Measurements from ENCODE around the gene SLC6A4. TPM values are rescaled to one million over a fixed set of nuclear protein-coding genes. Genes with fewer than 3 reads are reported as not detected.

SLC6A4 gene
- total RNA-seq, 1 donor from 2014 or later, result not detected

DNA sequence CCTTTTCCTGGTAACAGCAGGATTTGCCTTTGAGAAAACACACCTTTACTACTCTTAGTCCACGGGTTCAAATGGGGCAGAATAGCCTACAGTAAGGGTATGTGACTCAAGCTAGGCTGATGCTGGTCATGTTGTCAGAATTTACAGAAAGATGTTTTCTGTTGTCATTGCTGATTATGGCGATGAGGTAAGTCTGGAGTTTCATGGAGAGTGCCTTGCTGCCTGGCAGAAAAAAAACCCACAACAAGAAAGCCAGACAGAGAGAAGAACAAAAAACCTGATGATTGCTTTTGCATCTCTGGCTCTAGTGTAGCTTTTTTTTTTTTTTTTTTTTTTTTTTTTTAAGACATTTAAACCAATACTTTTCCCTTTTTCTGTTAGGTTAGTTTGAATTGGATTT, 47.9 kb downstream of the SLC6A4 start:
- no peak overlapping the region for H3K4me3 ChIP-seq (ENCODE audit: low read depth, low read length)
- H3K27me3 ChIP-seq (ENCODE audit: control insufficient read depth, insufficient read depth, low read length), result no peaks in the 10 kb centered on the region
- no peak for FAIRE-seq
- peak; percentile 26 for DNase-seq (ENCODE audit: low read depth)
- H3K36me3 ChIP-seq (ENCODE audit: control insufficient read depth, insufficient read depth, low read length), result peaks cover 6% of the 10 kb centered on the region
- TF ChIP-seq, protein P1, sequence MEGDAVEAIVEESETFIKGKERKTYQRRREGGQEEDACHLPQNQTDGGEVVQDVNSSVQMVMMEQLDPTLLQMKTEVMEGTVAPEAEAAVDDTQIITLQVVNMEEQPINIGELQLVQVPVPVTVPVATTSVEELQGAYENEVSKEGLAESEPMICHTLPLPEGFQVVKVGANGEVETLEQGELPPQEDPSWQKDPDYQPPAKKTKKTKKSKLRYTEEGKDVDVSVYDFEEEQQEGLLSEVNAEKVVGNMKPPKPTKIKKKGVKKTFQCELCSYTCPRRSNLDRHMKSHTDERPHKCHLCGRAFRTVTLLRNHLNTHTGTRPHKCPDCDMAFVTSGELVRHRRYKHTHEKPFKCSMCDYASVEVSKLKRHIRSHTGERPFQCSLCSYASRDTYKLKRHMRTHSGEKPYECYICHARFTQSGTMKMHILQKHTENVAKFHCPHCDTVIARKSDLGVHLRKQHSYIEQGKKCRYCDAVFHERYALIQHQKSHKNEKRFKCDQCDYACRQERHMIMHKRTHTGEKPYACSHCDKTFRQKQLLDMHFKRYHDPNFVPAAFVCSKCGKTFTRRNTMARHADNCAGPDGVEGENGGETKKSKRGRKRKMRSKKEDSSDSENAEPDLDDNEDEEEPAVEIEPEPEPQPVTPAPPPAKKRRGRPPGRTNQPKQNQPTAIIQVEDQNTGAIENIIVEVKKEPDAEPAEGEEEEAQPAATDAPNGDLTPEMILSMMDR (IDR thresholded peaks at IDR 0.05; ENCODE audit: insufficient read depth, low read length, severe bottlenecking), result no peak

DNA sequence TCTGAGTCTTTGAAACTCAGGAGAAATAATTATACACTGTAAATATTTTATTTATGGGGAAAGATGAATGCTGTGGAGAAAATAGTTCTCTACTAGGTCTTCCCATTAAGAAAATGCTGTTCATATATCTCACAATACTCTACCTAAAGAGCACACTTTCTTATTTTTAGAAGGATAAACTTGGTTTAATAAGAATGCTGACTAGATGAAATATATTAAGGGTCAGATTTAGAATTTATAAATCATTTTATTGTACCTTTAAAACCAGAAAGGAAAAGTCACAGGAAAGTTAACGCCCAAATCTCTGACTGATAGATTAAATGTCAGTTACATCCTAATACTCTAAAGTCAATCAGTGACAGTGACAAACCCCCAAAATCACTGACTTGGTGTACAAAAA, 48.7 kb downstream of the SLC6A4 start:
- TF ChIP-seq, protein P1 (IDR thresholded peaks at IDR 0.05; ENCODE audit: insufficient read depth, low read length, severe bottlenecking), result no peak
- no peaks in the 10 kb centered on the region for H3K27me3 ChIP-seq (ENCODE audit: control insufficient read depth, insufficient read depth, low read length)

DNA sequence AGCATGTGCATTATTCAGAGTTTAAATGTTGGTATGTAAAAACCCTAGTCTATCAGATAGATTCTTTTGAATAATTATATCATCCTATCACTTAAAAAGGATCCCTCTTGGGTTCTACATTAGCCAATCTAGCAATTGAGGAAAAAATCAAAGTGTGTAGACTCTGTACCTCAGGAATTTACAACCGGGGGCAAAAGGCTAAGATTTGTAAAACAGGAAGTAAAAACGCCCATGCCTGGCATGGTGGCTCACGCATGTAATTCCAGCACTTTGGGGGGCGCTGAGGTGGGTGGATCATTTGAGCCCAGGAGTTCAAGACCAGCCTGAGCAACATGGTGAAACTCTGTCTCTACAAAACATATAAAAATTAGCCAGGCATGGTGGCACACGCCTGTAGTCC, 58.6 kb downstream of the SLC6A4 start:
- TF ChIP-seq, protein P1 (IDR thresholded peaks at IDR 0.05; ENCODE audit: insufficient read depth, low read length, severe bottlenecking), result no peak
- H3K4me3 ChIP-seq (ENCODE audit: low read depth, low read length), result no peak overlapping the region
- no peak for DNase-seq (ENCODE audit: low read depth)
- no peaks in the 10 kb centered on the region for H3K27me3 ChIP-seq (ENCODE audit: control insufficient read depth, insufficient read depth, low read length)
- no peak for FAIRE-seq
- H3K36me3 ChIP-seq (ENCODE audit: control insufficient read depth, insufficient read depth, low read length), result peaks cover 11% of the 10 kb centered on the region

More for the DNA sequence above, 48.7 kb downstream of the SLC6A4 start:
- H3K36me3 ChIP-seq (ENCODE audit: control insufficient read depth, insufficient read depth, low read length), result peaks cover 6% of the 10 kb centered on the region
- no peak for FAIRE-seq
- no peak overlapping the region for H3K4me3 ChIP-seq (ENCODE audit: low read depth, low read length)
- no peak for DNase-seq (ENCODE audit: low read depth)

DNA sequence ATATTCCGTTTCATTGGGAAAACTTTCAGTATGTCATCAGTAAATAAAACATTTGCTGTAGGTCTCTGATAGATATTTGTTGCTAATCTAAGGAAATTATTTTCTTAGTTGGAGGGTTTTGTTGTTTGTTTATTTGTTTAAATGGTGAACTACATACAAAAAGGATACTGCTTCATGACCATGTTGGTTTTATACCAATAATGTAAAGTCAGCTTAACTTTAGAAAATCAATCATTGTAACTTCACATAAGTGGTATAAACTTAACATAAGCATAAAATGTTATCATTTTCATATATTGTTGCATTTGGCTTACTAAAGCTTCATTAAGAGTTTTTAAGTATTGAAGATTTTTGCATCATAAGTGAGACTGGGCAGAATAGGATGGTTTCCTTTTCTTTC, 60.9 kb downstream of the SLC6A4 start:
- FAIRE-seq (no peak), DNase-seq (ENCODE audit: low read depth) (no peak)
- TF ChIP-seq, protein P1 (IDR thresholded peaks at IDR 0.05; ENCODE audit: insufficient read depth, low read length, severe bottlenecking), result no peak
- Histone ChIP-seq H3K4me3 (ENCODE audit: low read depth, low read length) (no peak overlapping the region), H3K36me3 (ENCODE audit: control insufficient read depth, insufficient read depth, low read length) (peaks cover 6% of the 10 kb centered on the region), H3K27me3 (ENCODE audit: control insufficient read depth, insufficient read depth, low read length) (no peaks in the 10 kb centered on the region)

DNA sequence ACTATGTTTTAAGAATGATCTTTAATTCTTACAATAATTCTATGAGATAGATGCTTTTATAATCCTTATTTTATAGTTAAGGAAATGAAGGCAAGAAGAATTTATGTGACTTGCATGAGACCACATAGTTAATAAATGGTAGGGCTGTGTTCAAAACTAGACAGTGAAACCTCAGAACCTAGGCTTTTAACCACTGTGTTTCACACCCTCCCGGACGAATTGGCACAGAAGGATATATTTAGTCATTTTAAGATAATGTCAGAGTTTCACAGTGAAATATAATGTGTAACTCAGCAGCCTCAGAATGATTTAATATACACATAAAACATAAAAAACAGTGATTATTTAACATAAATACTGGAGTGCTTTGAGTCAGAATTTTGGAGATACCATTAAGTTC, 61.8 kb downstream of the SLC6A4 start:
- Histone ChIP-seq H3K36me3 (ENCODE audit: control insufficient read depth, insufficient read depth, low read length) (peaks cover 4% of the 10 kb centered on the region), H3K4me3 (ENCODE audit: low read depth, low read length) (no peak overlapping the region), H3K27me3 (ENCODE audit: control insufficient read depth, insufficient read depth, low read length) (no peaks in the 10 kb centered on the region)
- DNase-seq (ENCODE audit: low read depth), result no peak
- FAIRE-seq, result no peak
- TF ChIP-seq, protein P1 (IDR thresholded peaks at IDR 0.05; ENCODE audit: insufficient read depth, low read length, severe bottlenecking), result no peak

DNA sequence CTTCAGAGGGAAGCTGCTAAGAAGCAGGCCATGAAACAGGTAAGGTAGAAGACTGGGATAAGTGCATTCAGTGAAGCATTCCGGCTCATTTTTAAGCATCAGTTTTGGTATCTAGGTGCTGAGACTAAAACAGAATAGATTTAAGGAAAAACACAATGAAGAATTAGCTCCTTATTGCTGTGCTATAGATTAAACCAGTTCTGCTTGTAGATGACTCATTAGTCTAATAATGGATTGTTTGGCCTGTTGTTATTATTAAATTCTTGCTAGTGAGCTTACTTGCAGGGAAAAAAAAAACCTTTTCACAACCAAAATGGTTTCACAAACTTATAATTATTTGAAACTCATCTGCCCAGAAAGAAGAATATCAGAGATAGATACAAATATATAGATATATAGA, 62.9 kb downstream of the SLC6A4 start:
- TF ChIP-seq, protein P1 (IDR thresholded peaks at IDR 0.05; ENCODE audit: insufficient read depth, low read length, severe bottlenecking), result no peak
- Histone ChIP-seq H3K4me3 (ENCODE audit: low read depth, low read length) (no peak overlapping the region), H3K36me3 (ENCODE audit: control insufficient read depth, insufficient read depth, low read length) (peaks cover 3% of the 10 kb centered on the region), H3K27me3 (ENCODE audit: control insufficient read depth, insufficient read depth, low read length) (no peaks in the 10 kb centered on the region)
- no peak for FAIRE-seq
- peak; percentile 59 for DNase-seq (ENCODE audit: low read depth)
